ENCODE results near the gene SNAPC4.
A peak's percentile ranks its signal among the peaks of the same experiment; 100 is the strongest.
"Not testable (repeated sequence)": the region's sequence is repeated elsewhere in the genome, so short reads cannot be mapped to it uniquely, and the experiment has no call there.

The SNAPC4 gene

GRCh38 chr9:136409557-136410455, 9.8 kb upstream of the SNAPC4 start:
- Mint-ChIP-seq H3K9me3 (no peaks in the 10 kb centered on the region), H3K27me3 (ENCODE audit: low read depth) (no peaks in the 10 kb centered on the region), H3K36me3 (ENCODE audit: low read depth) (peaks cover 40% of the 10 kb centered on the region), H3K27ac (peak overlapping the region in 2 of 3 experiments; percentile 57 to 61), H3K4me3 (peak overlapping the region; percentile 90 to 92 (median 91)), H3K4me1 (peaks cover 23% of the 10 kb centered on the region)
- TF ChIP-seq CTCF (IDR thresholded peaks at IDR 0.05; ENCODE audit: unreplicated experiment in 3 of 3) = no peak

GRCh38 chr9:136407911-136408310, 7.9 kb upstream of the SNAPC4 start:
- no peaks in the 10 kb centered on the region for H3K27me3 Mint-ChIP-seq (ENCODE audit: low read depth)
- no peak overlapping the region for H3K27ac Mint-ChIP-seq
- TF ChIP-seq CTCF (IDR thresholded peaks at IDR 0.05; ENCODE audit: unreplicated experiment in 3 of 3) = no peak
- H3K4me1 Mint-ChIP-seq = peaks cover 23% of the 10 kb centered on the region
- H3K36me3 Mint-ChIP-seq (ENCODE audit: low read depth) = peaks cover 31% of the 10 kb centered on the region
- H3K4me3 Mint-ChIP-seq = peak overlapping the region; percentile 61 to 75 (median 73)
- H3K9me3 Mint-ChIP-seq = no peaks in the 10 kb centered on the region

GRCh38 chr9:136407061-136407460, 7.1 kb upstream of the SNAPC4 start:
- not testable (repeated sequence) for H3K27ac Mint-ChIP-seq; H3K9me3 Mint-ChIP-seq; H3K27me3 Mint-ChIP-seq (ENCODE audit: low read depth)
- peaks cover 22% of the 10 kb centered on the region for H3K4me1 Mint-ChIP-seq
- H3K4me3 Mint-ChIP-seq = peak overlapping the region; percentile 15 to 60 (median 36)
- H3K36me3 Mint-ChIP-seq (ENCODE audit: low read depth) = peaks cover 33% of the 10 kb centered on the region

GRCh38 chr9:136405904-136406303, 5.9 kb upstream of the SNAPC4 start:
- H3K9me3 Mint-ChIP-seq; H3K27me3 Mint-ChIP-seq (ENCODE audit: low read depth); H3K27ac Mint-ChIP-seq: not testable (repeated sequence)
- H3K4me3 Mint-ChIP-seq = peak overlapping the region in 2 of 3 experiments; percentile 30 to 44
- H3K4me1 Mint-ChIP-seq = peaks cover 11% of the 10 kb centered on the region
- H3K36me3 Mint-ChIP-seq (ENCODE audit: low read depth) = peaks cover 32% of the 10 kb centered on the region

GRCh38 chr9:136405481-136405880, 5.5 kb upstream of the SNAPC4 start:
- no peak for TF ChIP-seq CTCF (IDR thresholded peaks at IDR 0.05; ENCODE audit: unreplicated experiment in 3 of 3)
- Mint-ChIP-seq H3K4me3 (peak overlapping the region in 1 of 3 experiments; percentile 30), H3K36me3 (ENCODE audit: low read depth) (peaks cover 32% of the 10 kb centered on the region), H3K27ac (no peak overlapping the region), H3K27me3 (ENCODE audit: low read depth) (no peaks in the 10 kb centered on the region), H3K4me1 (peaks cover 11% of the 10 kb centered on the region), H3K9me3 (no peaks in the 10 kb centered on the region)

- Mint-ChIP-seq H3K4me3 (no peak overlapping the region), H3K4me1 (peaks cover 10% of the 10 kb centered on the region), H3K27me3 (ENCODE audit: low read depth) (no peaks in the 10 kb centered on the region), H3K9me3 (no peaks in the 10 kb centered on the region), H3K27ac (no peak overlapping the region), H3K36me3 (ENCODE audit: low read depth) (peaks cover 32% of the 10 kb centered on the region)
- no peak for TF ChIP-seq CTCF (IDR thresholded peaks at IDR 0.05; ENCODE audit: unreplicated experiment in 3 of 3)
Observed at GRCh38 chr9:136404801-136405136, 4.8 kb upstream of the SNAPC4 start.

Data from nephron (organoid).